HG03064 (cell line): ENCODE data around the gene CHRNA3.
A peak's percentile ranks its signal among the peaks of the same experiment; 100 is the strongest.
"Not testable (repeated sequence)": the region's sequence is repeated elsewhere in the genome, so short reads cannot be mapped to it uniquely, and the experiment has no call there.

ENCODE experiments used
- ATAC-seq: cut with Tn5 transposase; IDR thresholded peaks from one replicate; pipeline ENCODE4 v1.9.1; 2021; ENCODE audit warnings: low read depth; ENCODE audit not compliant: unreplicated experiment

Gene CHRNA3

DNA sequence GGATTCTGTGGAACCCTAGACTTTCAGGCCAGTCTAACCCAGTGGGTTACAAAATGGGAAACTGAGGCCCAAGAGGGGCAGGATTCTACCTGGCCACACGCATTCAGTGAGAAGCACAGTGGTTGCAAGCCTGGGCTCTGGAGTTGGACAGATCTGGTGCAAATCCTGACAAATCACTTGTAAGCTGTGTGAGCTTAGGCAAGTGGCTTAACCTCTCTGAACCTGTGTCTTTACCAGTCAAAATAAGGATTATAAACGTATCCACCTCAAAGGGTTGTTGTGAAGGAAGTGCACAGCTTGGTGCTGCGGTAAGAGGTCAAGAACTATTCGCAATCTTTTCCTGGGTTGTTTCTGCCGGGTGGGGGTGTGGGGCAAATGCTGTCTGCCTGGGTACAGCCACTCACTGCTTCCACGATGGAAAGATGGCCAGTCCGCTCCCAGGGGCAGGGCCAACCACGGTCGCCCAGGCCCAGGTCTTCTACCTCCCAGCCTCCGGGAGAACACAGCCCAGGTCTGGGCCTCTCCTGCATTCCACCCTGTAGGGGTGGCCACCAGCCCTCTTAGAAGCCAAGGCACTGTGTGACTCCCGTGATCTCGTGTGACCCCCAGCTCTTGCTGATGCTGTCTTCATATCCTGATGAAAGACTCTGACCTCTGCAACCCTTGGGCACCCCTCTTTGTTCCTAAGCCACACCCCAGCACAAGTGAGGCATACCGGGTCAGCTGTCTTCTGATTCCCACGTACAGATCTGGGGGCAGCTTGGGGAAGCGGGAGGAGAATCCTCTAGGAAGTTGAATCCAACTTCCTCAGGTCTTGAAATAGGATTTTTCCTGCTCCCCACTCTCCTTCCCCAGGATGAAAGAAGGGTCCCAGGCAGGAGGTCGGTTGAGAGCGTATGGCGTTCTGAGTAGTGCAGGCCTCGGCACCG, 1.5 kb downstream of the CHRNA3 start:
- no peak for ATAC-seq

DNA sequence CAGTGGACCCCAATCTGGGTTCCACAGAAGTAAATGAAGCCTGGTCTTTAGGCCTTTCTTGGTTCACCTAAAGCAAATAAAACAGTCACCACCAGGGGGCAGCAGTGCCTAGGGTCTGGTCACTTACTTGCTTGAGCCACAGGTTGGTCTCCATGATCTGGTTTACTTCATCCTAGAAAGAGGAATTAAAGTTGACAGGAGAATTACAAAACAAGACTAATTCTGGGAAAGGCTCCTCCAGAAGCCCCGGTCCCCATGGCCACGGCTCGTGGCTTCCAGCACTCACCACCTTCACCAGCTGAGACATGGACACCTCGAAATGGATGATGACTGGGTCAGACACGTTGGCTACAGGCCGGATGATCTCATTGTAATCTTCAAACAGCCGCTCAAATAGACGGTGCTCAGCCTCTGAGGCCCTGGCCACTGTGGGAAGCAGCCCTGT, 2.3 kb downstream of the CHRNA3 start:
- ATAC-seq = no peak

DNA sequence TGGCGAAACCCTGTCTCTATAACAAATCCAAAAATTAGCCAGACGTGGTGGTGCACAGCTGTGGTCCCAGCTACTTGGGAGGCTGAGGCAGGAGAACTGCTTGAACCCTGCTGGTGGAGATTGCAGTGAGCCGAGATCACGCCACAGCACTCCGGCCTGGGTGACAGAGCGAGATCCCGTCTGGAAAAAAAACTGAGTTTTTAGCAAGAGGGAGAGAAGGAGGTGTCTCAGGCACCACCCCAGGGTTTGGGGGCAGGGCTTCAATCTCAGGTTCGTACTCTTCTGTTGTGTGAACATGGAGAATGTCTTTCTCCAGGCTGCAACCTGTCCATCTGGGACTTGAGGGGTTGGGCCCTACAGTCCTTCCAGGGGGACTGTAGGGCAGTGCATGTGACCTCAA, 2.7 kb downstream of the CHRNA3 start:
- ATAC-seq = no peak

DNA sequence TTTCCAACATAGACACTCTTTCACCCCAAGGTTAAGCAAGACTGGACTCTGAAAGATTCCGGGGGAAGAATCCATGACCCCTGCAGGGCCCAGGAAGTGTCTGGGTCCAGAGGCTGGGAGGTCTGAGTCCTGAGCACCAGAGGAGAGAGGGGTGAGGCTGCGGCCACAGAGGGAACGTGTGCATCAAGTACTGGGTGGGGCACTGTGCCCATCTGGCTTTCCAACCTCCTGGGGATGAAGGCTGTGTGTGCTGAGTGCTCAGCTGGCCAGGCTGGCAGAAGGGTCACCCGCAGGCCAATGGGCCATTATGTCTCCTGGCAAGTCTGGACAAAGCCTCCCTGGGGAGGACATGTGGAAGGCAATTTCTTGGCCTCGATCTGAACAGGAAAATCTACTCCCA, 3.3 kb downstream of the CHRNA3 start:
- ATAC-seq = no peak

DNA sequence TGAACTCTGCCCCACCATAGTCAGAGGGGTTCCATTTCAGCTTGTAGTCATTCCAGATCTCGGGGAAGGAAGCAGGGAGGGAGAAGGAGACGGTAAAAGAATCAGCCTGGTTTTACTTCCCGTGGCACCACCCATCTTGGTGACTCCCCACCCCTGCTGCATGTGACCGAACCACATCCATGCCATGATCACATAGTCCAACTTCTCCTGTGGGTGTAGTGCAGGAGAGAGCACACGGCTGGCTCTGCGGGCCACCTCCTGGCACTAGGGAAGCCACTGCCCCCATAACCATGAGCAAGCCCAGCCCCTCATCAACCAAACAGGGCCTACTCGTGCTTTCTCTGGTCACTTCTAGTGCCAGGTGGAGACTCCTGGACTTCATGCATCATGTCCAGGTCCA, 3.7 kb downstream of the CHRNA3 start:
- no peak for ATAC-seq

DNA sequence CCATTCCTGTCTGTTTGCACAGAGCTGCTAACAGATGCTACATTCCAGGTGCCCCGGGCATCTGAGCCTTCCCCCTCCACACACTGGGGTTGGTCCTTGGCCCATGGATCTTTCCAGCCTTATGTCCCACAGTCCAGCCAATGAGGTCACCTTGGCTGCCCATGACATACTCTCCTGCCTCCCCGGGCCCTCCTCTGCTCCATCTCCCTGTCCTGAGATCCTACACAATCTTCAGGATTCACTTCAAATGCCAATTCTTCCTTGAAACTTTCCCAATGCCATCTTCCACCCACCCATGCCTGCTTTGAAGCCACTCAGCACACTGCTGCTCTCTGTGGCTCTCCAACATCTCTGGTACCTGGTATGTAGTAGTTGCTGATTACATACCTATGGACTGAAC, 4.3 kb downstream of the CHRNA3 start:
- no peak for ATAC-seq

DNA sequence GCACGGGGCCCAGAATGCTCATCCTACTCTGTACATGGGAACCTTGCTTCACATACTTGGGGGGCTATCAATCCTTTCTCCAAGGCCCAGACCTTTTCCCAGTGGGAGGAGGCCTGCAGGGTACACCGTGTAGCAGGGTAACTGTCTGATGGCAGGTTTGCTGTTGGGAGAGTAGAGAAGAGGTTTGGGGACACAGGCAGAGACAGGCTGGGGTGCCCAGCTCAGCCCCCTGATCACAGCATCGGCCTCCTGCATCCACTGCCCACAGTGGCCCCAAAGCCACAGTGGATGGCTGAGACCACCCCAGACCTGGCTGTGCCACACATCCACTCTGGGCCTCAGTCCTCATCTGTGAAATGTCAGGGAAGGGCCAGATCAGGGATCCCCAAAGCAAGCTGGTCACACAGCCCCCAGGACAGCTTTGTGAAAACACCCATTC, 5.6 kb downstream of the CHRNA3 start:
- no peak for ATAC-seq

DNA sequence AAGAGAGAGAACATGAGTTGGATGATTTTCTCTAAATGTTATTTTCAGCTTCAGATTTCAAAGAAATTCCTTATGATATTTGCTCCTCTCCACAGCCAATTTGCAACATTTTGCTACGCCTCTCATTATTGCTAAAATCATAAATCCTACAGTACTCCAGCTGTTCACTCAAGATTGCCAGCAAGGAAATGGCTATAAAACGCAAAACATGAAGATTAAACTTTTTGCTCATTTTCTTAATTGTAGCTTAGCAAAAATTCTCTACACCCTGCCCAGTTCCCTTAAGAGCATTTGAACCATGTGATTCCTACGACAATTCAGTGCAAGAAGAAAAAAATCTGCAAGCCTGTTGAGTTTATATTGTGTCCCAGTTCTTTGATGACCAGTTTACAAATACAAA, 6.8 kb downstream of the CHRNA3 start:
- ATAC-seq = no peak

DNA sequence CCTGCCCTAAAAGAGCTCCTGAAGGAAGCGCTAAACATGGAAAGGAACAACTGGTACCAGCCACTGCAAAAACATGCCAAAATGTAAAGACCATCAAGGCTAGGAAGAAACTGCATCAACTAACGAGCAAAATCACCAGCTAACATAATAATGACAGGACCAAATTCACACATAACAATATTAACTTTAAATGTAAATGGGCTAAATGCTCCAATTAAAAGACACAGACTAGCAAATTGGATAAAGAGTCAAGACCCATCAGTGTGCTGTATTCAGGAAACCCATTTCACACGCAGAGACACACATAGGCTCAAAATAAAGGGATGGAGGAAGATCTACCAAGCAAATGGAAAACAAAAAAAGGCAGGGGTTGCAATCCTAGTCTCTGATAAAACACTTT, 11.2 kb downstream of the CHRNA3 start:
- not testable (repeated sequence) for ATAC-seq

DNA sequence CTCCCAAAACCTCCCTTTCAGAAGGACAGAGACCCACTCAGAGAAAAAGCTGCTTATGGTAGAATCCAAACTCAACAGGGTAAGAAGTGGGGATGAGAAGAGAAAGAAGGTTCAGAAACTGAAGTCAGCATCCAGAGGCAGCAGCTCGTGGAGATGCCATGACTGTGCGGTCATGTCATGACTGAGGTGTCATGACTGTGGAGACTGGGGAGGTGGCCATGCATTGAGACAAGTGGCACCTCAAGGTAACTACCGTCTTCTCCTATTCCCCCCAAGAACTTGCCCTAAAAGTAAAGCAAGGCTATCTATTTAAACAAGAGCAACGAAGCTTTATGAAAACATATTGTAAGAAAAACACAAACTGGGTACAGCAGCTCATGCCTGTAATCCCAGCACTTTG, 15.1 kb downstream of the CHRNA3 start:
- no peak for ATAC-seq

DNA sequence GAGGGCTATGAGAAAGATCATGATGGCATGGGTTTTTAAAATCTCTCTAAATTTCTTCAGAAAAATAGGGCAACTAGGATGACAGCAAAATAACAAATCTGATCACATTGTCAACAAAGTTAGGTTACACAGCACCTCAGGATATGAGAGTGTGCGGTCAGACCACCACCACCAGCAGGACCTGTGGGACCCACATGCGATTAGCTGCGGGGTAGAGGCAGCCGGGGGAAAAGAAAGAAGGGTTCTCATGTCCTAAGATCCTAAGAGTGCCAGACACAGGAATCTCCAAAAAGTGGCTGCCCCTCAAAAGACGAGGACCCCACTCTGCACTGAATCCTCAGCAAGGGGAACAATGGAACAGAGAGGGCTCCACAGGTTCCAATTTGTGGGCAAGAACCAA, 15.6 kb downstream of the CHRNA3 start:
- no peak for ATAC-seq

DNA sequence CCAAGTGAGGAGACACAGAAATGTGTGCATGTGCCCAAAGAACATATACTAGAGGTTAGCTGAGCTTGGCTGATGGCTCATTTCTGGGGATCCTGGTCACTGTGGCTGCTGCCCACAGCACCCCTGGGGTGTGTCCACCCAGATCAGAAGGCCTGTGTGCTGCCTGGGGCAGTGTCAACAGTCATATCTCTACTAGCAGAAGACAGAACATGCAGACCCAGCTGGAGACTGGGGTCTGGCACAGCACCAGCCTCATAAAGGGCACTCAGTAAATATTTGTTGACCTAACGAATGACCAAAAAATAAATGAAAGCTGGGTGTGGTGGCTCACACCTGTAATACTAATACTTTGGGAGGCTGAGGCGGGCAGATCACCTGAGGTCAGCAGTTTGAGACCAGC, 16.4 kb downstream of the CHRNA3 start:
- no peak for ATAC-seq

DNA sequence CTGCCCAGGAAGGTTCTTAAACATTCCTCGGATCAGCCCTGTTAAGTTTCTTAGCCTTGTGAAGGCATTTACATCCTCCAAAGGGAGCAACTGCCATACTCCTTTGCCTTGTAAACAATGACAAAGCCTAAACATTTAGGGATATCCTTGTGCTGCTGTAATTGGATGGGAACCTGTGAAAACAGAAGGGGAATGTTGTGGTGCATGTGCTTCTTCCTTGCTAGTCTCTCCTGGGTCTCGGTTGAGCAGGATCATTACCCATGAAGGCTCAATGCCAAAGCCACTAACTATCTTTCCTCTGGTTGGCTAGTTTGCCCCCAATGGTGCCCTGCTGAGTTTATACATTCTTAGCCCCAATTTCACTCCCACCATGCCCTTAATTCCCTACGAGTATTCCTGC, 17.3 kb downstream of the CHRNA3 start:
- no peak for ATAC-seq

DNA sequence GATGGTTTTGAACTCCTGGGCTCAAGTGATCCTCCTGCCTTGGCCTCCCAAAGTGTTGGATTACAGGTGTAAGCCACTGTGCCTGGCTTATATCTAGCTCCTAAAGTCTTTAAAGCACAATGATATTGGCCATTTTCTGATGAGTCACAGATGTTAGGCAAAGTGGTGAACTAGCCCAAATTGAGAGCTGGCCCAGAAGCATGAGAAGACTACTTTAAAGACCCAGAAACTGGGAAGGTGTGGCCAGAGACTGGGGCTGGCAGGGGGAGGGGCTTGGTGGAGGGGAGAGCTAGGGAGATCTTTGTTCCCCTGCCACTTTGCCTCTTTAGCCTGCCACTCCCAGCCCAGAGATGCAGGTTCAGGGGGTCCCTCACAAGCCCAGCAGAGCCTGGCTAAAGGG, 21.6 kb downstream of the CHRNA3 start:
- no peak for ATAC-seq

DNA sequence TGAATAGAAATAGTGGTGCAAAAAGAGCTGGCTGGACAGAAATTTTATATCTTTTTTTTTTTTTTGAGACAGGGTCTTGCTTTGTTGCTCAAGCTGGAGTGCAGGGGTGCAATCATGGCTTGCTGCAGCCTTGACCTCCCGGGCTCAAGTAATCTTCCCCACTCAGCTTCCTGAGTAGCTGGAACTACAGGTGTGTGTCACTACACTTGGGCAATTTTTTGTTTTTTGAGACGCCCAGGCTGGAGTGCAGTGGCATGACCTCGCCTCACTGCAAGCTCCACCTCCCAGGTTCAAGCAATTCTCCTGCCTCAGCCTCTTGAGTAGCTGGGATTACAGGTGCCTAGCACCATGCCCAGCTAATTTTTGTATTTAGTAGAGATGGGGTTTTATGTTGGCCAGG, 22.4 kb downstream of the CHRNA3 start:
- no peak for ATAC-seq

DNA sequence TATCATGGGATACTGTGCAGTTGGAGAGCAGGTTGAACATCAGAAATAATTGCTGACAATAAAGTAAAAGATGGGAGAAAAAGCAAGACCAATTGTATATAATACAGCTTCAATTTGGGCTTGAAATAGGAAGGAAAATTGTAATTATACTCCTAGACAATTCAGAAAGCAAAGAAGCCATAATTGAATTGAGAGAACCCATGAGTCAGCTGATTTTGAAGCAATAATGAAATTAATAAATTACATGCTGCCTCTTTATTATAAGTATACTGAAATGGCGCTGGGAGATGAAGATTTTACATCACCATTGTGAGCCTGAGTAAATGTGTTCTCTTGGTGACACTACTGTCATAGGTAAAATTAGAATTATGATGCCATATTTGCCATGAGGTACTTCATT, 23.2 kb downstream of the CHRNA3 start:
- ATAC-seq = no peak

DNA sequence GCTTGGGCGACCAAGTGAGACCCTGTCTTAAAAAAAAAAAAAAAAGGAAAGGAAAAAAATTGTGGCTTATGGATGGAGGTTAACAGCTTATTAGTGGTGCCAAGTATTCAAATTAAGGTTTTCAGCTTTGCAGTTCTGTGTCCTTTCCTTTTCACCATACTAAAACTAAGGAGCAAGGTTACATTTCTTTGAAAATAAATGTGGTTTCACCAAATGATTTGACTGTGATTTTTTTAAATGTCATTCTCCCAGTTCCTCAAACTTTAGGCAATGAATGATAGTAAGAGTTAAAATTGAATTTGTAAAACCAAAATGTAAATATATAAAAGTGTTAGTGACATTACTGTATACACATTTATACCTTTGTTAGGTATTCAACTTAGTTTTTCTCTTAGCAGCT, 45.9 kb downstream of the CHRNA3 start:
- no peak for ATAC-seq

DNA sequence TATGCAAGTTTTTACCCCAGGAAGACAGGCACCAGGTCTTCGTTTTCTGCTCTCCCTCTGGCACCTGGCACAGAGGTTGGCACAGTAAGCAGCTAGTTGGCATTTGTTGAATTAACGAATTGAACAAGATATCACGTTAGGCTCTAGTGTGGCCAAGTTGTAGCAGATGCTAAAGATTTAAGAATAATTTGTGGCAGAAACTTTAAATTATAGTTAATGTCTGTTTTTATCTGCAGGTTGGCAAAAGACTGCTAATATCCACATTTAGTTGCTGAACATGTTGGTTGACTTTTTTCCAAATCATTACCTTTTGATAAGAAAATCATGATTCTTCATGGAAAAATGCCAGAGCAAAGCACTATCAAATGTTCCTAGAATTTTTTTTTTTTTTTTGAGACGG, 47.4 kb downstream of the CHRNA3 start:
- no peak for ATAC-seq

DNA sequence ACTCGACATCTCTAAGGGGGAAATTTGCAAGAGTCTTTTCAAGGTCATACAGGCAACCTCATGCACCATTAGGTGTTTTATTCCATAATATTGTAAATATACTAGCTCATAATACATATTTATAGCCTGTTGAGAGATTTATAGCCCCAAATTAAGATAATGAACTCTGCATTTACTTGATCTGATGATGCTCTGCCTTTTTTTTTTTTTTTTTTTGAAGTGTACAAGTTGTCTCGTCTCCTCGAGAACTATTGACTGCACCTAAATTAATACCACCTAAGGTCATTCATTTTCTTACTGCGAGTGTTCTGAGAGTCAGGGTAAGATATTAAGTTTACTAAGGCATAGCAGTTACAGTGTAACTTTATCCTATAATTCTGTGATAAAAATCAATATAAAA, 49.4 kb downstream of the CHRNA3 start:
- no peak for ATAC-seq

DNA sequence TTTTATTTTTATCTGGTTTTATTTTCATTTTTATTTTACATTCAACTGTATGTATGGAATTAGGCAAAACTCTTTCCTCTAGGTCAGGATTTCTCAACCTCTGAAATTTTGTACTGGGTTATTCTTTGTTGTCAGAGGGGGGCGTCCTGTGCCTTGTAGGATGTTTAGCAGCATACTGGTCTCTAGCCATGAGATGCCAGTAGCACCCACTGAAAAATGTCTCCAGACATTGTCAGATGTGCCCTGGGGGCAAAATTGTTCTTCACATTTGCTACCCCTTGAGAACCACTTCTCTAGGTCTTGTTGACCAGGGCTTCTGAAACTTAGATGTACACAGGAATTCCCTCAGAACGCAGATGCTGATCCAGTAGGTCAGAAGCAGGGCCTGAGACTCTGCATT, 50.1 kb downstream of the CHRNA3 start:
- no peak for ATAC-seq

DNA sequence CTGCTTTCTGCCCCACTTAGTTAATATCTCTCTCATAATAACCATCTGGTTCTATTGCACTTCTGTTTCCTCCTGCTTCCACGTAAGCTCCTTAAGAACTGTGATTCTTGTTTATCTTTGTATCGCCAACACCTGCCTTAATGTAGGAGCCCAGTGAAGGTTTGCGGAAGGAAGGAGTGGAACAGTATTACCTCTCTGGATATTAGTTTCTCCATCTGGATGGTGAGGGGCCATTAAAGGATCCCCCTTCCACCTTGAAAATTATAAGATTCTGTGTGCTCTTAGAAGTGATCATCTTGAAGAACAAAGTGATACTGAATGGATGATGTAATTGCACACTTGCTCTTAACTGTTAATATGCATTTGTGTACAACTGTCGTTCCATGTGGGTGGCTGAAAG, 53.3 kb downstream of the CHRNA3 start:
- ATAC-seq = no peak

DNA sequence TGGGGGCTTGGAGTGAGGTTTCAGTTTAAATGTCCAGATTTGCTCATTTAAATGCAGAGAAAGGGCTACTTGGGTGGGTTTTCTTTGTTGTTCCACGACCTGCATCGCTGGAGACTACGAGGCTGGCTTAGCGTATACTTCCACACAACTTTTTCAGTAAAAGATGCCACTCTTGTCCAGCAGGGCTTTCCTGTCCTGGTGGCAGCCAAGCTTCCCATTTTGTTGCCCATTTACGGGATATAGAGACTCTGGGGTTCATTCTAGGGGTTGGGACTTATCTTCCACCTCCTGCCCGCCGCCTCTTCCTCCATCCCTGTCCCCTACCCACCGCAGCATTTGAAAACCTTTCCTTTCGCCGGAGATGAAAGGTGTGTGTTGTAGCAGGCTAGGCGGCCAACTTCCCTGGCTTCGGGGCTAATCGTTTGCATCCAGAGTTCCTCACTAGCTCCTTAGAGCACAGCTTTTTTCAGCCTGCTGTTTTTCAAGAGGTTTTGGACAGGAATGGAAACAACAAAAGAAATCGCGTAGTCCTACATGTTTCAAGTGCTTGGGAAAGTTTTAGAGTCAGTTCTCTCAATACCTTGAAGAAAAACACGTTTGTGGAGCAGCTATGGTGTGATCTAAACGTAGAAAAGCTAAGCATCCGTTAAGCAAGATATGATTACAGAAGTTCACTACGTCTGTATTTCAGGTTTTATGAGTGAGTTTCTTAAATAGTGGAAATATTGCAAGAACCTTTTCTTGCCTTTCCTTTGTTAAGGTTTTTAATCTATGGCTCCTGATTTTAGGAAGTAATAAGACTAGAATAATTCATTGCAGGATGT, 54.6 kb downstream of the CHRNA3 start:
- ATAC-seq = peak; percentile 10
